CD14-positive monocyte (primary cell): ENCODE measurements around the gene RPS6KB2. TPM values are rescaled to one million over a fixed set of nuclear protein-coding genes. Genes with fewer than 3 reads are reported as not detected.

ENCODE experiments used
- DNase-seq, 3 donors: peaks; one replicate each; pipeline ENCODE4 v3.0.0-alpha.2; 2011 to 2022
- H2AFZ ChIP-seq: 2 replicates; pipeline ENCODE4 v1.6.0; 2012; ENCODE audit warnings: mild to moderate bottlenecking, low read depth, low read length, inconsistent platforms; ENCODE audit not compliant: insufficient read depth, poor library complexity, severe bottlenecking
- H3K27ac ChIP-seq, 2 donors: 1 replicate in 1 of 2; 2 replicates in 1 of 2; pipeline ENCODE4 v1.5.1; 2012 to 2013; ENCODE audit warnings: low read length in 2 of 2, control low read depth in 1 of 2, inconsistent platforms in 1 of 2, low read depth in 1 of 2, mild to moderate bottlenecking in 1 of 2
- H3K27me3 ChIP-seq, 2 donors: one replicate each; pipeline versions ENCODE4 v1.6.0 to v1.6.1; 2011 to 2013; ENCODE audit warnings: low read length in 2 of 2; ENCODE audit not compliant: control insufficient read depth in 2 of 2, insufficient read depth in 2 of 2
- H3K36me3 ChIP-seq, 2 donors: replicated peaks in 1 of 2; 1 replicate in 1 of 2; 2 replicates in 1 of 2; pipeline versions ENCODE4 v1.5.1 to v1.6.1; 2012 to 2013; ENCODE audit warnings: low read length in 2 of 2, control low read depth in 1 of 2, inconsistent platforms in 1 of 2, mild to moderate bottlenecking in 1 of 2; ENCODE audit not compliant: insufficient read depth in 2 of 2, control insufficient read depth in 1 of 2
- H3K4me1 ChIP-seq, 2 donors: 1 replicate in 1 of 2; 2 replicates in 1 of 2; pipeline versions ENCODE4 v1.5.1 to v1.6.1; 2012 to 2013; ENCODE audit warnings: low read length in 2 of 2, control low read depth in 1 of 2, inconsistent platforms in 1 of 2, mild to moderate bottlenecking in 1 of 2, moderate library complexity in 1 of 2; ENCODE audit not compliant: insufficient read depth in 2 of 2, control insufficient read depth in 1 of 2
- H3K4me2 ChIP-seq: replicated peaks from 2 replicates; pipeline ENCODE3; 2012; ENCODE audit warnings: low read length, moderate library complexity, mild to moderate bottlenecking; ENCODE audit not compliant: poor library complexity, severe bottlenecking; ENCODE audit errors: extremely low read depth
- H3K4me3 ChIP-seq, 3 experiments: fragments of 200-600 bp in 1 of 3; sonication (generic) in 1 of 3; replicated peaks in 1 of 3; 1 replicate in 2 of 3; 2 replicates in 1 of 3; pipeline ENCODE4 v1.5.1; 2011 to 2013; ENCODE audit warnings: low read length in 3 of 3, mild to moderate bottlenecking in 3 of 3, control low read depth in 2 of 3, low read depth in 2 of 3, inconsistent platforms in 1 of 3, moderate library complexity in 1 of 3
- H3K79me2 ChIP-seq: 2 replicates; pipeline ENCODE4 v1.6.0; 2012; ENCODE audit warnings: mild to moderate bottlenecking, control low read depth, inconsistent platforms, low read length, moderate library complexity; ENCODE audit not compliant: insufficient read depth
- H3K9ac ChIP-seq: 2 replicates; pipeline ENCODE4 v1.6.0; 2017; ENCODE audit warnings: low read length, mild to moderate bottlenecking; ENCODE audit not compliant: insufficient read depth, poor library complexity, severe bottlenecking
- H3K9me3 ChIP-seq, 2 donors: replicated peaks in 1 of 2; 1 replicate in 1 of 2; 2 replicates in 1 of 2; pipeline versions ENCODE4 v1.5.1 to v1.6.1; 2012 to 2013; ENCODE audit warnings: low read length in 2 of 2, control low read depth in 1 of 2; ENCODE audit not compliant: control insufficient read depth in 1 of 2, insufficient read depth in 1 of 2
- H4K20me1 ChIP-seq: 2 replicates; pipeline ENCODE4 v1.6.0; 2012; ENCODE audit warnings: mild to moderate bottlenecking, low read length, control low read depth, moderate library complexity; ENCODE audit not compliant: insufficient read depth
- H3K27ac Mint-ChIP-seq, 7 donors: one replicate each; pipeline ENCODE4 v1.8.0; 2020; ENCODE audit warnings: mild to moderate bottlenecking in 7 of 7, mixed read lengths in 7 of 7, moderate library complexity in 6 of 7, inconsistent platforms in 2 of 7
- H3K27me3 Mint-ChIP-seq, 3 donors: one replicate each; pipeline ENCODE4 v1.8.0; 2021 to 2022; ENCODE audit warnings: low read depth in 3 of 3, mild to moderate bottlenecking in 3 of 3, mixed read lengths in 3 of 3, moderate library complexity in 3 of 3, inconsistent platforms in 1 of 3
- H3K36me3 Mint-ChIP-seq, 2 donors: one replicate each; pipeline ENCODE4 v1.8.0; 2020; ENCODE audit warnings: mixed read lengths in 2 of 2, inconsistent platforms in 1 of 2, mild to moderate bottlenecking in 1 of 2
- H3K4me1 Mint-ChIP-seq: one replicate; pipeline ENCODE4 v1.8.0; 2020; ENCODE audit warnings: mild to moderate bottlenecking, mixed read lengths
- H3K4me3 Mint-ChIP-seq, 2 donors: one replicate each; pipeline ENCODE4 v1.8.0; 2020; ENCODE audit warnings: mild to moderate bottlenecking in 2 of 2, mixed read lengths in 2 of 2, moderate library complexity in 1 of 2
- H3K9me3 Mint-ChIP-seq, 7 donors: one replicate each; pipeline ENCODE4 v1.8.0; 2020 to 2022; ENCODE audit warnings: mixed read lengths in 7 of 7, mild to moderate bottlenecking in 6 of 7, moderate library complexity in 6 of 7, inconsistent platforms in 2 of 7
- WGBS: methylation state at CpG from one replicate; pipeline ENCODE4 v1.1.5; 2013; ENCODE audit warnings: missing lambda C conversion rate; ENCODE audit not compliant: insufficient coverage; 5-methylcytosine and 5-hydroxymethylcytosine counted together
- intact Hi-C, 2 donors: fragments of 100-400 bp; cut with micrococcal nuclease; formaldehyde crosslinking; loops; one replicate each; pipeline versions ENCODE4 v1.15.0 to v1.15.1; 2023
- polyA plus RNA-seq, 3 donors: library from polyadenylated mRNA; depleted of rRNA in 1 of 3; unstranded in 2 of 3; stranded (reverse) in 1 of 3; fragments of 300-500 nt in 2 of 3; fragments of >200 nt in 1 of 3; fragmentation: Illumina TruSeq in 2 of 3; gene quantifications; 1 replicate in 2 of 3; 2 replicates in 1 of 3; pipeline ENCODE4 v1.2.3, GENCODE V29; 2012 to 2021
- TF ChIP-seq, protein P1 (sequence below): fragments of 200-600 bp; IDR thresholded peaks from one replicate; pipeline ENCODE4 v1.8.0; 2022; ENCODE audit warnings: antibody characterized with exemption, mild to moderate bottlenecking

Gene RPS6KB2
- polyA plus RNA-seq, 3 donors, result 51.6 to 101 (median 53.8) TPM

DNA sequence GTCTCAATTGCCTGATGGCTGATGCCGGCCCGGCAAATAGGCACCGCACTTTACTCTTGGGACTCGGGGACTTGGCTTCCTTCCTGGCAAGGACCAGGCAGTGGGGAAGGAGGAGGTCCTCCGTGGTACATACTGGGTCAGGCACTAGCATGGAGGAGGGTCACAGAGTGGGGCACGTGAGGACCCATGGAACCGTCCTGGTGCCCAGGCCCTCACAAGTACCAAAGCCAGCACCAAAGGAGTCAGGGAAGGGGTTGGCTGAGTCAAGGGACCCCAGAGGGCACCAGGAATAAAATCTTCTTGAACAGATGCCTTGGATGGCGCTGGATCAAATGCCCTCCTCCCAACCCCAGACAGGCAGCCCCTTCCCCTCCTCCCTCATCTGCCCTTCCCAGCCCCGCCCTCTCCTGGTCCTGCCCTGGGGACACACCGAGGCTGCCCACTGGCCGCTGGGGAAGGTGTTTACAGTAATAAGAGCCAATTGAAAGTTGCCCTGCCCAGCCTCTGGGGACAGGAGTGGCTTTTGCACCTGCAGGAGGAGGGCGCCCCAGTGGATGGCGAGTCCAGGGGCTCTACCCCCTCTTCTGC, 18.4 kb upstream of the RPS6KB2 start:
- H3K27ac ChIP-seq, result no peak overlapping the region
- peak overlapping the region in 1 of 3 experiments; percentile 47 for H3K4me3 ChIP-seq
- peak overlapping the region in 2 of 7 donors; percentile 43 to 63 for H3K27ac Mint-ChIP-seq
- H3K36me3 Mint-ChIP-seq, result peaks cover 19 to 36% of the 10 kb centered on the region in 2 donors
- intact Hi-C loops, result no loop called here
- WGBS, result 19% methylated on average over 12 of the region's 13 CpGs
- H3K4me1 ChIP-seq, result peaks cover 45 to 54% of the 10 kb centered on the region in 2 donors
- peaks cover 0 to 3% (median 0%) of the 10 kb centered on the region in 7 donors for H3K9me3 Mint-ChIP-seq
- H3K4me2 ChIP-seq, result peak overlapping the region; percentile 46
- H3K9ac ChIP-seq, result peak overlapping the region; percentile 25
- H3K27me3 Mint-ChIP-seq, result peaks cover 21 to 39% (median 35%) of the 10 kb centered on the region in 3 donors
- H3K27me3 ChIP-seq, result peaks cover 1 to 17% of the 10 kb centered on the region in 2 donors
- peaks cover 12% of the 10 kb centered on the region for H3K79me2 ChIP-seq
- H2AFZ ChIP-seq, result peak overlapping the region; percentile 46
- peaks cover 49% of the 10 kb centered on the region for H4K20me1 ChIP-seq
- DNase-seq, result no peak
- H3K36me3 ChIP-seq, result peaks cover 9 to 18% of the 10 kb centered on the region in 2 donors
- H3K4me3 Mint-ChIP-seq, result peak overlapping the region; percentile 56 to 57
- peaks cover 51% of the 10 kb centered on the region for H3K4me1 Mint-ChIP-seq
- TF ChIP-seq, protein P1, sequence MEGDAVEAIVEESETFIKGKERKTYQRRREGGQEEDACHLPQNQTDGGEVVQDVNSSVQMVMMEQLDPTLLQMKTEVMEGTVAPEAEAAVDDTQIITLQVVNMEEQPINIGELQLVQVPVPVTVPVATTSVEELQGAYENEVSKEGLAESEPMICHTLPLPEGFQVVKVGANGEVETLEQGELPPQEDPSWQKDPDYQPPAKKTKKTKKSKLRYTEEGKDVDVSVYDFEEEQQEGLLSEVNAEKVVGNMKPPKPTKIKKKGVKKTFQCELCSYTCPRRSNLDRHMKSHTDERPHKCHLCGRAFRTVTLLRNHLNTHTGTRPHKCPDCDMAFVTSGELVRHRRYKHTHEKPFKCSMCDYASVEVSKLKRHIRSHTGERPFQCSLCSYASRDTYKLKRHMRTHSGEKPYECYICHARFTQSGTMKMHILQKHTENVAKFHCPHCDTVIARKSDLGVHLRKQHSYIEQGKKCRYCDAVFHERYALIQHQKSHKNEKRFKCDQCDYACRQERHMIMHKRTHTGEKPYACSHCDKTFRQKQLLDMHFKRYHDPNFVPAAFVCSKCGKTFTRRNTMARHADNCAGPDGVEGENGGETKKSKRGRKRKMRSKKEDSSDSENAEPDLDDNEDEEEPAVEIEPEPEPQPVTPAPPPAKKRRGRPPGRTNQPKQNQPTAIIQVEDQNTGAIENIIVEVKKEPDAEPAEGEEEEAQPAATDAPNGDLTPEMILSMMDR, result no peak
- no peaks in the 10 kb centered on the region for H3K9me3 ChIP-seq

- H3K4me2 ChIP-seq, result no peak overlapping the region
- no peak overlapping the region for H2AFZ ChIP-seq
- Mint-ChIP-seq H3K27ac (no peak overlapping the region), H3K4me1 (peaks cover 49% of the 10 kb centered on the region), H3K9me3 (peaks cover 0 to 3% (median 2%) of the 10 kb centered on the region in 7 donors), H3K4me3 (no peak overlapping the region), H3K27me3 (peaks cover 25 to 45% (median 39%) of the 10 kb centered on the region in 3 donors), H3K36me3 (peaks cover 17 to 32% of the 10 kb centered on the region in 2 donors)
- TF ChIP-seq, protein P1, result no peak
- H3K27ac ChIP-seq, result no peak overlapping the region
- DNase-seq, result no peak
- peaks cover 8% of the 10 kb centered on the region for H3K79me2 ChIP-seq
- no peak overlapping the region for H3K4me3 ChIP-seq
- H3K9ac ChIP-seq, result no peak overlapping the region
- peaks cover 44 to 54% of the 10 kb centered on the region in 2 donors for H3K4me1 ChIP-seq
- peaks cover 44% of the 10 kb centered on the region for H4K20me1 ChIP-seq
- intact Hi-C loops, result no loop called here
- no peaks in the 10 kb centered on the region for H3K9me3 ChIP-seq
- peaks cover 9 to 16% of the 10 kb centered on the region in 2 donors for H3K36me3 ChIP-seq
- 86% methylated on average over 13 of the region's 15 CpGs for WGBS
- peaks cover 6 to 22% of the 10 kb centered on the region in 2 donors for H3K27me3 ChIP-seq
These were observed 17.9 kb upstream of the RPS6KB2 start for GRCh38 chr11:67410369-67410831.
